Fibroblast of lung (primary cell): Measurements from ENCODE around the gene MTHFD2L.

Experiments
- EZH2 ChIP-seq: IDR thresholded peaks from 2 replicates; pipeline ENCODE4 v1.5.1; 2012; ENCODE audit warnings: low read length, control low read depth, mild to moderate bottlenecking; ENCODE audit errors: missing control alignments
- TF ChIP-seq, protein P1 (sequence below), 2 donors: IDR thresholded peaks in 1 of 2; conservative IDR thresholded peaks in 1 of 2; 1 replicate in 1 of 2; 2 replicates in 1 of 2; pipeline ENCODE4 v1.5.1; 2011 to 2012; ENCODE audit warnings: low read length in 2 of 2, control low read depth in 1 of 2, inconsistent platforms in 1 of 2, low read depth in 1 of 2, mild to moderate bottlenecking in 1 of 2

DNA sequence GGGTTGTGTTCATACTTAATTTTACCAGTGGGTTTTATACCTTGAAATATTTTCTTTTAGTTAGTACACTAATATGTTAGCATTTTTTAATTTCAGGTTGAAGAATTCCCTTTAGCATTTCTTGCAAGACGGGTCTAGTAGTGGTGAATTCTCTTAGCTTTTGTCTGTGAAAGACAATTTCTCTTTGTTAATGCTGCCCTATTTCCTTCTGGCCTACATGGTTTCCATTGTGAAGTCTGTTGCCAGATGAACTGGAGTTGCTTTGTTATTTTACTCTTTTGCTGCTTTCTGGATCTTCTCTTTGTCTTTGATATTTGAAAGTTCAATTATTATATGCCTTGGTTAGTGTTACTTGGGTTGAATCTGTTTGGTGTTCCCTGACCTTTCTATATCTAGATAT lies 25.0 kb upstream of the MTHFD2L start:
- TF ChIP-seq, protein P1, sequence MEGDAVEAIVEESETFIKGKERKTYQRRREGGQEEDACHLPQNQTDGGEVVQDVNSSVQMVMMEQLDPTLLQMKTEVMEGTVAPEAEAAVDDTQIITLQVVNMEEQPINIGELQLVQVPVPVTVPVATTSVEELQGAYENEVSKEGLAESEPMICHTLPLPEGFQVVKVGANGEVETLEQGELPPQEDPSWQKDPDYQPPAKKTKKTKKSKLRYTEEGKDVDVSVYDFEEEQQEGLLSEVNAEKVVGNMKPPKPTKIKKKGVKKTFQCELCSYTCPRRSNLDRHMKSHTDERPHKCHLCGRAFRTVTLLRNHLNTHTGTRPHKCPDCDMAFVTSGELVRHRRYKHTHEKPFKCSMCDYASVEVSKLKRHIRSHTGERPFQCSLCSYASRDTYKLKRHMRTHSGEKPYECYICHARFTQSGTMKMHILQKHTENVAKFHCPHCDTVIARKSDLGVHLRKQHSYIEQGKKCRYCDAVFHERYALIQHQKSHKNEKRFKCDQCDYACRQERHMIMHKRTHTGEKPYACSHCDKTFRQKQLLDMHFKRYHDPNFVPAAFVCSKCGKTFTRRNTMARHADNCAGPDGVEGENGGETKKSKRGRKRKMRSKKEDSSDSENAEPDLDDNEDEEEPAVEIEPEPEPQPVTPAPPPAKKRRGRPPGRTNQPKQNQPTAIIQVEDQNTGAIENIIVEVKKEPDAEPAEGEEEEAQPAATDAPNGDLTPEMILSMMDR (conservative IDR thresholded peaks at IDR 0.05 in 1 of 2, IDR thresholded peaks at IDR 0.05 in 1 of 2; ENCODE audit: low read depth in 1 of 2, low read length in 2 of 2): no peak
- no peak for TF ChIP-seq EZH2
